ENCODE data around the gene ATP8A2. TPM values are rescaled to one million over a fixed set of nuclear protein-coding genes. Genes with fewer than 3 reads are reported as not detected.

The ATP8A2 gene
- total RNA-seq, 2 experiments from 2014 or later, result 0.22 to 0.42 TPM

DNA sequence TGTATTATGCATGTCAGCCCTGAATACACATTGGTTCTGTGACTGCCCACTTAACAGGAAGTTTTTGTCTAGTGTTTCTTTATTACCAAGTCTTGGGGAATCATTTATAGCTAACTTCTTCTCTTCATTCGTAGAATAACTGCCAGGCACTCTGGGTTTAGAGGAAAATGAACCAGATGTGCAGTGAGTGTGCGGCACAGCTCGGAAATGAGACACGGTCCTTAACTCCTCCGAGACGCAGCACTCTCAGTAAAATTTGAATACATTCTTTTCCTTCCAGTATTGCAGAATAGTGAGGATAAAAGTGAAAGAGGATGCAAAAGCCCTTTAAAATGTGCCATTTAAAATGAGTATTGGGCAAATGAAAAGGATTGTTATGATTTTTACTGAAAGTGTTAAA is 29.2 kb downstream of the ATP8A2 start:
- Mint-ChIP-seq H3K27me3 (peaks cover 5% of the 10 kb centered on the region), H3K4me1 (no peaks in the 10 kb centered on the region), H3K9me3 (no peaks in the 10 kb centered on the region), H3K27ac (no peak overlapping the region), H3K4me3 (no peak overlapping the region), H3K36me3 (ENCODE audit: low read depth) (no peaks in the 10 kb centered on the region)
- CTCF ChIA-PET, result no interaction called here
- POLR2A ChIA-PET, result no interaction called here
- no peak for DNase-seq

DNA sequence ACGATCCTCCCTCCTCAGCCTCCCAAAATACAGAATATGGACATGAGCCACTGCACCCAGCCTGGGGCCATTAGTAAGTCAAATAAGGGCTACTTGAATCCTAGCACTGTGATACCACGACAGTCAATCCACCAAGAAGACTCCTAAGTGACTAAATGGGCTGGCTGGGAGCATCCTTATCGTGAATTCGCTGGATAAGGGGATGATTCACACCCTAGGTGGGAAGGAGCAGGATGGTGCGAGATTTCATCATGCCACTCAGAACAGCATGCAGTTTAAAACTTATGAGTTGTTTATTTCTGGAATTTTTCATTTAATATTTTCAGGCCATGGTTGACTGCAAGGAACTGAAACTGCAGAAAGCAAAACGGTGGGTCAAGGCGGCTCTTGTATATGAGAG is 30.2 kb downstream of the ATP8A2 start:
- DNase-seq, result no peak
- Mint-ChIP-seq H3K36me3 (ENCODE audit: low read depth) (no peaks in the 10 kb centered on the region), H3K4me1 (no peaks in the 10 kb centered on the region), H3K27ac (no peak overlapping the region), H3K4me3 (no peak overlapping the region), H3K27me3 (peaks cover 5% of the 10 kb centered on the region), H3K9me3 (no peaks in the 10 kb centered on the region)
- ChIA-PET POLR2A (no interaction called here), CTCF (no interaction called here)

DNA sequence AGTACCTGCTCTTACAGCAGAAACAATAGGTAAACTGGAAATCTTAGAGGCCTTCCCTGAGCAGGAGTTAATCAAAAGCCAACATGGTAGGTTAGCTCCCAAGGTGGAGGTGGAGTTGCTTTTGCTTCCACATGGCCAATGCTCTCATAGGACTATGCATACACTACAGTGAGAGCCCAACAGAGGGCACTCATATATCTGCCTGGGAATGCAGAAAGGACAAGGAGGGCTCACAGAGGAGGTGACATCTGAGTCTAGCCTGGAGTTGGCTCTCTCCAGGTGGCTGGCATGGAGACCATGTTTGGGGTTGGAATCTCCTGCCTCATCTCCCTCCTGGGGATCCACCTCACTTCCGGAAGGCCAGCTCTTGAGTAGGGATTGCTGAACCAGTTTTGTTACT is 34.6 kb downstream of the ATP8A2 start:
- DNase-seq, result no peak
- CTCF ChIA-PET, result no interaction called here
- Mint-ChIP-seq H3K9me3 (no peaks in the 10 kb centered on the region), H3K4me1 (no peaks in the 10 kb centered on the region), H3K27me3 (peaks cover 14% of the 10 kb centered on the region), H3K36me3 (ENCODE audit: low read depth) (no peaks in the 10 kb centered on the region), H3K27ac (no peak overlapping the region), H3K4me3 (no peak overlapping the region)
- POLR2A ChIA-PET, result no interaction called here

GRCh38 chr13:25409938-25410337 is 38.2 kb downstream of the ATP8A2 start:
- Mint-ChIP-seq H3K27me3 (peaks cover 14% of the 10 kb centered on the region), H3K4me1 (no peaks in the 10 kb centered on the region), H3K4me3 (no peak overlapping the region), H3K9me3 (no peaks in the 10 kb centered on the region), H3K36me3 (ENCODE audit: low read depth) (no peaks in the 10 kb centered on the region), H3K27ac (no peak overlapping the region)
- CTCF ChIA-PET, result no interaction called here
- DNase-seq, result no peak
- POLR2A ChIA-PET, result no interaction called here

GRCh38 chr13:25415241-25415640 is 43.5 kb downstream of the ATP8A2 start:
- no peaks in the 10 kb centered on the region for H3K9me3 Mint-ChIP-seq
- DNase-seq, result no peak
- H3K27me3 Mint-ChIP-seq, result peaks cover 18% of the 10 kb centered on the region
- peaks cover 2% of the 10 kb centered on the region for H3K4me1 Mint-ChIP-seq
- no peaks in the 10 kb centered on the region for H3K36me3 Mint-ChIP-seq (ENCODE audit: low read depth)
- ChIA-PET CTCF (no interaction called here), POLR2A (no interaction called here)
- H3K27ac Mint-ChIP-seq, result no peak overlapping the region
- no peak overlapping the region for H3K4me3 Mint-ChIP-seq

DNA sequence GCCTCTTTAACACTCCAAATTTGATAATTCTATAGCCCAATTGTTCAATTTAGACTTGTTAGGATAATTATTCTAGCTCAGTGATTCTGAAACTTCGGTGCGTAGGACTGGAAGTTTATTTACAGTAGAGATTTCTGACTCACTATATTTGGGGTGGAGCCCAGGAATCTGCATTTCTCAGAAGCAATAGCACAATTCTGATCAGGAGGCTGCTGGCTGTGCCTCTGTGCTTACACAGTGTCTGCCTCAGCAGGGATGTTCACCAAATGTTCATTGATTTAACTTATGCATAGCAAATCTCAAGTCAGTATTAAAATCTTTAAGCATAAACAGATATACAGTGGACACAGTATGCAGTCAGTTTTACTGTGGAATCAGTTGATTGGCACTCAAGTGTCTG is 45.8 kb downstream of the ATP8A2 start:
- DNase-seq, result no peak
- Mint-ChIP-seq H3K27me3 (peaks cover 19% of the 10 kb centered on the region), H3K4me3 (no peak overlapping the region), H3K9me3 (no peaks in the 10 kb centered on the region), H3K36me3 (ENCODE audit: low read depth) (no peaks in the 10 kb centered on the region), H3K4me1 (peaks cover 2% of the 10 kb centered on the region), H3K27ac (no peak overlapping the region)
- CTCF ChIA-PET, result no interaction called here
- POLR2A ChIA-PET, result no interaction called here

- ChIA-PET CTCF (no interaction called here), POLR2A (interaction anchor here (0.6 kb wide), 1 partner anchor 157 kb away, joined by 3 read pairs; no protein-coding TSS in a partner anchor)
- peaks cover 21% of the 10 kb centered on the region for H3K27me3 Mint-ChIP-seq
- H3K27ac Mint-ChIP-seq, result no peak overlapping the region
- peaks cover 2% of the 10 kb centered on the region for H3K4me1 Mint-ChIP-seq
- H3K36me3 Mint-ChIP-seq (ENCODE audit: low read depth), result no peaks in the 10 kb centered on the region
- no peak overlapping the region for H3K4me3 Mint-ChIP-seq
- DNase-seq, result no peak
- no peaks in the 10 kb centered on the region for H3K9me3 Mint-ChIP-seq
Observed at GRCh38 chr13:25420161-25420560, 48.4 kb downstream of the ATP8A2 start.

- CTCF ChIA-PET, result no interaction called here
- Mint-ChIP-seq H3K9me3 (no peaks in the 10 kb centered on the region), H3K4me3 (no peak overlapping the region), H3K36me3 (ENCODE audit: low read depth) (no peaks in the 10 kb centered on the region), H3K4me1 (no peaks in the 10 kb centered on the region), H3K27me3 (peaks cover 14% of the 10 kb centered on the region), H3K27ac (no peak overlapping the region)
- POLR2A ChIA-PET, result no interaction called here
- no peak for DNase-seq
Observed at GRCh38 chr13:25421612-25422011, 49.8 kb downstream of the ATP8A2 start.

DNA sequence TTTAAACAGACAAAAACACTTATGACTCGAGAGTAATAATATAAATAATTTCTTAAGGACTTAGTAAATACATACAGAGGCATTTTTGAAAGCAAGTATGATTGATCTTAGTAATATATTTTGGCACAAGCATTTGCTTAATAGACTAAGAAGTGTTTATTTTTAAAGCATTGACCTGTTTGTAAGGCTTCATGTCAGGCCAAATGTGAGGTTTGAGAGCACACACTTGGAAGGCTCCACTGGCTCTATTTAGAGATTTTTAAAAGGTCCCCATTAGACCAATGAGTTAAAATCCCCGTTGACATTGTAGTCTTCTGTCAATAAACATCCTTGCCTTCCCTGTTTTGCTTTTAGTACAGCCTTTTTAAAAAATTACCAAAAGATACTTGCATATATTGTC is 50.4 kb downstream of the ATP8A2 start:
- Mint-ChIP-seq H3K4me3 (no peak overlapping the region), H3K27ac (no peak overlapping the region), H3K4me1 (no peaks in the 10 kb centered on the region), H3K9me3 (no peaks in the 10 kb centered on the region), H3K36me3 (ENCODE audit: low read depth) (no peaks in the 10 kb centered on the region), H3K27me3 (peaks cover 14% of the 10 kb centered on the region)
- DNase-seq, result no peak
- ChIA-PET CTCF (no interaction called here), POLR2A (no interaction called here)

DNA sequence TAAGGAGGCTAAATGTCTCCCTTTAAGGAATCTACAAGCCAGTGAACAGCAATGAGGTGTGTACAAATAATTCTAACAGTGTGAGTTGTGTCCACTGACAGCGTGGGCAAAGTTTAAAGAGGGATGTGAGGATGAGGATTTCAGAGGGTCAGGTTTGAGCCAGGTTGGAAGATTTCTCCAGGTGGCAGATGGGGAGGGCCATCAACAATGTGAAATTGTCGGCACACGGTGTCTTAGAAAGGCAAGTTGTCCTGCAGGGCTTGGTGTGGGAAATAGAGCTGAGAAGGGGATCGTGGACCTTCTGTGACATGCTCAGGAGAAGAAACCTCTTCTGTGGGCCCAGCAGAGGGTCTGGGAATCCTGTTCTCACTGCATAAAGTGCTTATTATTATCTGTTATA is 52.1 kb downstream of the ATP8A2 start:
- DNase-seq, result no peak
- ChIA-PET POLR2A (no interaction called here), CTCF (no interaction called here)
- Mint-ChIP-seq H3K36me3 (ENCODE audit: low read depth) (no peaks in the 10 kb centered on the region), H3K9me3 (peaks cover 2% of the 10 kb centered on the region), H3K27ac (no peak overlapping the region), H3K4me3 (no peak overlapping the region), H3K4me1 (no peaks in the 10 kb centered on the region), H3K27me3 (peaks cover 11% of the 10 kb centered on the region)

- CTCF ChIA-PET, result no interaction called here
Observed at GRCh38 chr13:25429466-25429865, 57.7 kb downstream of the ATP8A2 start.

DNA sequence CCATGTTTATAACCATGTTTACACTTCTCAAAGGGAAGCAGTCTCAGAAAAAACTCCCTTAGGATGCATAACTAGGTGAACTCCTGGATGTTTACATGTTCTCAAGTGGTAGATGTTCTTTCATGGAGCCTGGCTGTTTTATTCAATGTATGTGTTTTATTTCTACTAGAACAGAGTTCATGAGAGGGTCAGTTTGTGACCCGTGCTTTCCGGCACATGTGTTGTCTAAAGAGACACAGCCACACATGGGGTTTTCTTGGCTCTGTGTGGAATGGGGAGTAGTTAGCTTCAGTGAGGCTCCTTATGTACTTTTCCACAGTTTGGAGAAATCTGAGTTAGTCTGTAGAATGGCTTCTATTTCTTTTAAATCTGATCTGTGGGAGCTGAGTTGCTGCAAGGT is 60.9 kb downstream of the ATP8A2 start:
- DNase-seq, result no peak
- no peaks in the 10 kb centered on the region for H3K27me3 Mint-ChIP-seq
- CTCF ChIA-PET, result no interaction called here
- H3K27ac Mint-ChIP-seq, result no peak overlapping the region
- H3K4me1 Mint-ChIP-seq, result no peaks in the 10 kb centered on the region
- H3K9me3 Mint-ChIP-seq, result peaks cover 2% of the 10 kb centered on the region
- H3K4me3 Mint-ChIP-seq, result no peak overlapping the region
- H3K36me3 Mint-ChIP-seq (ENCODE audit: low read depth), result no peaks in the 10 kb centered on the region
- POLR2A ChIA-PET, result no interaction called here

More at GRCh38 chr13:25429466-25429865, 57.7 kb downstream of the ATP8A2 start:
- Mint-ChIP-seq H3K9me3 (peaks cover 2% of the 10 kb centered on the region), H3K36me3 (ENCODE audit: low read depth) (no peaks in the 10 kb centered on the region), H3K4me3 (no peak overlapping the region), H3K27me3 (no peaks in the 10 kb centered on the region), H3K4me1 (no peaks in the 10 kb centered on the region), H3K27ac (no peak overlapping the region)
- POLR2A ChIA-PET, result no interaction called here
- DNase-seq, result no peak

DNA sequence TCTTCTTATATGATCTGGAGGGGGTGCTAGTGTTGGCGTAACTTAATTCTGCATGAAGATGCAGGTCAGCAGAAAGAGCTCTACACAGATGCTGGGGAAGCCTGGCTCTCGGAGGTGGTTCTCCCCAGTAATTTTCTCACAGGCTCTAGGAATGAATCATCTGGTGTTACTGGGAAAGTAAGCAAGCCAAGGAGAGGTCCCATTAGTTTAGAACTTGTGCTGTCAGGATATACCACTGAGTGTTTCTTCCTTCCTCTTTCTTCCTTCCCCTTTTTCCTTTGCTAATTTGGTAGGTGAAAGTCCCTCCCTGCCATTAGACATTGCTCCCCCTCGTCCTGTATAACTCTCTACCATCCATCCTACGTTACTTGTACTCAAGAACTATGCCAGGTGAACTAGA is 68.3 kb downstream of the ATP8A2 start:
- no peaks in the 10 kb centered on the region for H3K9me3 Mint-ChIP-seq
- no peaks in the 10 kb centered on the region for H3K4me1 Mint-ChIP-seq
- H3K4me3 Mint-ChIP-seq, result no peak overlapping the region
- ChIA-PET POLR2A (no interaction called here), CTCF (no interaction called here)
- H3K27ac Mint-ChIP-seq, result no peak overlapping the region
- H3K27me3 Mint-ChIP-seq, result peaks cover 24% of the 10 kb centered on the region
- no peak for DNase-seq
- H3K36me3 Mint-ChIP-seq (ENCODE audit: low read depth), result no peaks in the 10 kb centered on the region

- Mint-ChIP-seq H3K4me3 (no peak overlapping the region), H3K9me3 (no peaks in the 10 kb centered on the region), H3K36me3 (ENCODE audit: low read depth) (no peaks in the 10 kb centered on the region), H3K27ac (no peak overlapping the region), H3K4me1 (no peaks in the 10 kb centered on the region), H3K27me3 (peaks cover 18% of the 10 kb centered on the region)
- POLR2A ChIA-PET, result no interaction called here
- no peak for DNase-seq
- CTCF ChIA-PET, result no interaction called here
Observed at GRCh38 chr13:25446261-25446660, 74.5 kb downstream of the ATP8A2 start.

- CTCF ChIA-PET, result no interaction called here
- Mint-ChIP-seq H3K27ac (no peak overlapping the region), H3K4me3 (no peak overlapping the region), H3K27me3 (peaks cover 12% of the 10 kb centered on the region), H3K36me3 (ENCODE audit: low read depth) (no peaks in the 10 kb centered on the region), H3K9me3 (no peaks in the 10 kb centered on the region), H3K4me1 (no peaks in the 10 kb centered on the region)
- POLR2A ChIA-PET, result no interaction called here
- no peak for DNase-seq
Observed at GRCh38 chr13:25447396-25447795, 75.6 kb downstream of the ATP8A2 start.

Data from activated CD4-positive, alpha-beta T cell treated with anti-CD3 and anti-CD28 coated beads, Interleukin-2, amount 10 ng/mL, durations not matched to agents 7 days and 5 days (primary cell).